MM.1S (cell line): ENCODE measurements around the gene SLC10A2.

ENCODE experiments used
- DNase-seq: peaks from one replicate; pipeline ENCODE4 v3.0.0-alpha.2; 2015
- H2AFZ ChIP-seq: fragments of 300-600 bp; sonication (generic); 2 replicates; pipeline ENCODE4 v1.6.0; 2016; ENCODE audit warnings: antibody characterized with exemption, low read length
- H3F3A ChIP-seq: fragments of 300-600 bp; sonication (generic); 2 replicates; pipeline ENCODE4 v1.6.1; 2016; ENCODE audit warnings: mild to moderate bottlenecking, antibody characterized with exemption, low read length, moderate library complexity, mixed read lengths; ENCODE audit not compliant: insufficient read depth
- H3K27ac ChIP-seq: fragments of 300-600 bp; sonication (generic); 2 replicates; pipeline ENCODE4 v1.5.1; 2016; ENCODE audit warnings: mild to moderate bottlenecking, low read length
- H3K27me3 ChIP-seq: fragments of 300-600 bp; sonication (generic); replicated peaks from 2 replicates; pipeline ENCODE4 v1.6.0; 2016; ENCODE audit warnings: low read length; ENCODE audit not compliant: insufficient read depth
- H3K36me3 ChIP-seq: fragments of 300-600 bp; sonication (generic); replicated peaks from 2 replicates; pipeline ENCODE4 v1.6.1; 2016; ENCODE audit warnings: mild to moderate bottlenecking, low read length, mixed read lengths; ENCODE audit not compliant: insufficient read depth
- H3K4me1 ChIP-seq: fragments of 300-600 bp; sonication (generic); 2 replicates; pipeline ENCODE4 v1.6.1; 2016; ENCODE audit warnings: low read length, mixed read lengths
- H3K4me2 ChIP-seq: fragments of 300-600 bp; sonication (generic); 2 replicates; pipeline ENCODE4 v1.6.0; 2016; ENCODE audit warnings: low read depth, low read length
- H3K4me3 ChIP-seq: fragments of 300-600 bp; sonication (generic); 2 replicates; pipeline ENCODE4 v1.5.1; 2016; ENCODE audit warnings: low read length, mixed read lengths
- H3K79me2 ChIP-seq: fragments of 300-600 bp; sonication (generic); 2 replicates; pipeline ENCODE4 v1.6.1; 2016; ENCODE audit warnings: mixed run types, low read length, mixed read lengths
- H3K9ac ChIP-seq: fragments of 300-600 bp; sonication (generic); 2 replicates; pipeline ENCODE4 v1.6.1; 2016; ENCODE audit warnings: low read length, mixed read lengths
- H3K9me2 ChIP-seq: fragments of 300-600 bp; sonication (generic); replicated peaks from 2 replicates; pipeline ENCODE4 v1.6.1; 2016; ENCODE audit warnings: mild to moderate bottlenecking, low read length, mixed read lengths; ENCODE audit not compliant: insufficient read depth
- H3K9me3 ChIP-seq: fragments of 300-600 bp; sonication (generic); replicated peaks from 2 replicates; pipeline ENCODE4 v1.6.1; 2016; ENCODE audit warnings: mild to moderate bottlenecking, low read length, mixed read lengths; ENCODE audit not compliant: insufficient read depth
- H4K20me1 ChIP-seq: fragments of 300-600 bp; sonication (generic); 2 replicates; pipeline ENCODE4 v1.6.1; 2016; ENCODE audit warnings: mild to moderate bottlenecking, low read length, moderate library complexity, mixed read lengths; ENCODE audit not compliant: insufficient read depth
- CTCF ChIP-seq: fragments of 300-600 bp; sonication (generic); IDR thresholded peaks from 2 replicates; pipeline ENCODE4 v1.5.1; 2016; ENCODE audit warnings: antibody characterized with exemption, low read length, mixed read lengths
- EZH2 ChIP-seq: fragments of 300-600 bp; sonication (generic); optimal IDR thresholded peaks from 2 replicates; pipeline ENCODE3; 2017; ENCODE audit warnings: low read depth, mild to moderate bottlenecking, antibody characterized with exemption, low read length, mixed read lengths
- EZH2phosphoT487 ChIP-seq: fragments of 300-600 bp; sonication (generic); IDR thresholded peaks from 2 replicates; pipeline ENCODE4 v1.6.1; 2018; ENCODE audit warnings: antibody characterized with exemption, low read length

SLC10A2 gene

GRCh38 chr13:103006641-103007426, 59.4 kb downstream of the SLC10A2 start:
- H3K9me3 ChIP-seq: no peaks in the 10 kb centered on the region
- 0 out of 2 replicates have a peak overlapping the region, but pooled peaks have one; percentile 0 for H3K4me2 ChIP-seq
- no peak overlapping the region for H2AFZ ChIP-seq
- H3F3A ChIP-seq: no peaks in the 10 kb centered on the region
- TF ChIP-seq EZH2 (no peak), CTCF (no peak), EZH2phosphoT487 (no peak)
- no peaks in the 10 kb centered on the region for H3K9me2 ChIP-seq
- H3K79me2 ChIP-seq: no peaks in the 10 kb centered on the region
- H3K27ac ChIP-seq: no peak overlapping the region
- H3K9ac ChIP-seq: no peak overlapping the region
- 0 out of 2 replicates have a peak, but pooled peaks cover 5% of the 10 kb centered on the region for H3K4me1 ChIP-seq
- no peaks in the 10 kb centered on the region for H3K36me3 ChIP-seq
- DNase-seq: no peak
- no peaks in the 10 kb centered on the region for H3K27me3 ChIP-seq
- H4K20me1 ChIP-seq: no peaks in the 10 kb centered on the region
- no peak overlapping the region for H3K4me3 ChIP-seq

GRCh38 chr13:103004661-103005345, 61.4 kb downstream of the SLC10A2 start:
- Histone ChIP-seq H3K9me3 (no peaks in the 10 kb centered on the region), H3K4me3 (no peak overlapping the region), H3F3A (no peaks in the 10 kb centered on the region), H3K9ac (no peak overlapping the region), H4K20me1 (no peaks in the 10 kb centered on the region), H3K27ac (no peak overlapping the region), H3K4me1 (0 out of 2 replicates have a peak, but pooled peaks cover 5% of the 10 kb centered on the region), H3K36me3 (no peaks in the 10 kb centered on the region), H3K4me2 (no peak overlapping the region), H2AFZ (no peak overlapping the region), H3K9me2 (no peaks in the 10 kb centered on the region), H3K27me3 (no peaks in the 10 kb centered on the region), H3K79me2 (no peaks in the 10 kb centered on the region)
- no peak for TF ChIP-seq CTCF
- no peak for TF ChIP-seq EZH2
- no peak for TF ChIP-seq EZH2phosphoT487
- DNase-seq: no peak

GRCh38 chr13:103003631-103004030, 62.6 kb downstream of the SLC10A2 start:
- Histone ChIP-seq H3K4me3 (no peak overlapping the region), H2AFZ (no peak overlapping the region), H3K9ac (no peak overlapping the region), H4K20me1 (no peaks in the 10 kb centered on the region), H3K27ac (no peak overlapping the region), H3K79me2 (no peaks in the 10 kb centered on the region), H3K9me3 (no peaks in the 10 kb centered on the region), H3K4me2 (no peak overlapping the region), H3F3A (no peaks in the 10 kb centered on the region), H3K9me2 (no peaks in the 10 kb centered on the region), H3K27me3 (no peaks in the 10 kb centered on the region), H3K4me1 (0 out of 2 replicates have a peak, but pooled peaks cover 5% of the 10 kb centered on the region), H3K36me3 (no peaks in the 10 kb centered on the region)
- no peak for DNase-seq
- TF ChIP-seq EZH2 (no peak), EZH2phosphoT487 (no peak), CTCF (no peak)
